IMR-90 (cell line): ENCODE results near the gene CACNA1I. TPM values are rescaled to one million over a fixed set of nuclear protein-coding genes. Genes with fewer than 3 reads are reported as not detected.

Experiments
- ATAC-seq: fragments of 200-7000 bp; cut with Tn5 transposase; 2 replicates; pipeline ENCODE4 v1.9.1; 2020; ENCODE audit warnings: low read depth, mild to moderate bottlenecking, moderate library complexity
- BruUV-seq: library from RNA; stranded (reverse); fragments of 400-500 nt; replicated peaks from 2 replicates; lab custom pipeline; 2021; lab: Mats Ljungman, UMichigan
- CTCF ChIA-PET: fragments of 300-600 bp; formaldehyde crosslinking; extraction: SDS; loops from one replicate; lab custom pipeline; 2021; ENCODE audit warnings: antibody characterized with exemption; lab: Yijun Ruan, JAX
- POLR2A ChIA-PET: fragments of 300-600 bp; sonication (Branson Sonifier 250); formaldehyde crosslinking; loops from one replicate; lab custom pipeline; 2022; ENCODE audit warnings: antibody characterized with exemption; ENCODE audit not compliant: unreplicated experiment; lab: Charles Lee
- DNase-seq: peaks from one replicate; pipeline ENCODE4 v3.0.0; 2013
- H2AFZ ChIP-seq: replicated peaks from 2 replicates; pipeline ENCODE3; 2013; ENCODE audit warnings: low read length, mild to moderate bottlenecking; ENCODE audit not compliant: poor library complexity
- H2AK5ac ChIP-seq: 2 replicates; pipeline ENCODE4 v1.6.1; 2013; ENCODE audit warnings: low read depth, low read length, inconsistent platforms
- H2AK9ac ChIP-seq: replicated peaks from 2 replicates; pipeline ENCODE3; 2013; ENCODE audit warnings: mild to moderate bottlenecking, low read depth, low read length, moderate library complexity; ENCODE audit not compliant: poor library complexity
- H2BK120ac ChIP-seq: 2 replicates; pipeline ENCODE4 v1.6.1; 2013; ENCODE audit warnings: low read depth, low read length, inconsistent platforms
- H2BK15ac ChIP-seq: 3 replicates; pipeline ENCODE4 v1.6.1; 2013; ENCODE audit warnings: low read depth, low read length, inconsistent platforms
- H2BK20ac ChIP-seq: 2 replicates; pipeline ENCODE4 v1.6.1; 2013; ENCODE audit warnings: low read depth, mild to moderate bottlenecking, inconsistent platforms, low read length, moderate library complexity
- H2BK5ac ChIP-seq: 2 replicates; pipeline ENCODE4 v1.6.1; 2013; ENCODE audit warnings: mild to moderate bottlenecking, low read depth, low read length, inconsistent platforms; ENCODE audit not compliant: poor library complexity, severe bottlenecking
- H3K14ac ChIP-seq: replicated peaks from 2 replicates; pipeline ENCODE4 v1.6.1; 2013; ENCODE audit warnings: low read depth, low read length, inconsistent platforms
- H3K18ac ChIP-seq: 2 replicates; pipeline ENCODE4 v1.6.1; 2013; ENCODE audit warnings: low read depth, low read length, control low read depth
- H3K23ac ChIP-seq: 2 replicates; pipeline ENCODE4 v1.6.1; 2013; ENCODE audit warnings: low read depth, low read length, inconsistent platforms
- H3K27ac ChIP-seq: 2 replicates; pipeline ENCODE4 v1.5.1; 2013; ENCODE audit warnings: mild to moderate bottlenecking, control low read depth, low read length; ENCODE audit not compliant: insufficient read depth
- H3K27me3 ChIP-seq: 2 replicates; pipeline ENCODE4 v1.6.1; 2013; ENCODE audit warnings: low read length; ENCODE audit not compliant: control insufficient read depth, insufficient read depth
- H3K36me3 ChIP-seq: 2 replicates; pipeline ENCODE4 v1.6.1; 2013; ENCODE audit warnings: low read length, mixed read lengths; ENCODE audit not compliant: control insufficient read depth, insufficient read depth
- H3K4ac ChIP-seq: 2 replicates; pipeline ENCODE4 v1.6.1; 2013; ENCODE audit warnings: low read depth, low read length, inconsistent platforms
- H3K4me1 ChIP-seq: 2 replicates; pipeline ENCODE4 v1.6.1; 2013; ENCODE audit warnings: low read length, mixed read lengths; ENCODE audit not compliant: control insufficient read depth, insufficient read depth
- H3K4me2 ChIP-seq: 2 replicates; pipeline ENCODE4 v1.6.1; 2013; ENCODE audit warnings: low read depth, mild to moderate bottlenecking, control low read depth, low read length, moderate library complexity
- H3K4me3 ChIP-seq: 2 replicates; pipeline ENCODE4 v1.5.1; 2013; ENCODE audit warnings: low read depth, mild to moderate bottlenecking, control low read depth, low read length, moderate library complexity; ENCODE audit not compliant: insufficient read depth
- H3K56ac ChIP-seq: 2 replicates; pipeline ENCODE4 v1.6.1; 2013; ENCODE audit warnings: low read length, inconsistent platforms; ENCODE audit not compliant: insufficient read depth; ENCODE audit errors: extremely low read depth
- H3K79me1 ChIP-seq, 2 experiments: 2 replicates each; pipeline ENCODE4 v1.6.1; 2013; ENCODE audit warnings: low read length in 2 of 2, inconsistent platforms in 1 of 2, low read depth in 1 of 2
- H3K9ac ChIP-seq: 2 replicates; pipeline ENCODE4 v1.6.1; 2013; ENCODE audit warnings: low read depth, low read length, control low read depth
- H3K9me1 ChIP-seq: 2 replicates; pipeline ENCODE4 v1.6.1; 2013; ENCODE audit warnings: low read length, inconsistent platforms; ENCODE audit not compliant: insufficient read depth
- H3K9me3 ChIP-seq: 2 replicates; pipeline ENCODE4 v1.6.1; 2013; ENCODE audit warnings: low read length; ENCODE audit not compliant: control insufficient read depth, insufficient read depth
- H4K20me1 ChIP-seq: 2 replicates; pipeline ENCODE4 v1.6.1; 2013; ENCODE audit warnings: low read length, inconsistent platforms; ENCODE audit not compliant: insufficient read depth
- H4K5ac ChIP-seq: 2 replicates; pipeline ENCODE4 v1.6.1; 2013; ENCODE audit warnings: mild to moderate bottlenecking, low read depth, low read length, control low read depth
- H4K8ac ChIP-seq, 2 experiments: 2 replicates each; pipeline ENCODE4 v1.6.1; 2013; ENCODE audit warnings: low read depth in 2 of 2, low read length in 2 of 2, control low read depth in 1 of 2, inconsistent platforms in 1 of 2
- H4K91ac ChIP-seq: 2 replicates; pipeline ENCODE4 v1.6.1; 2013; ENCODE audit warnings: low read depth, low read length, inconsistent platforms; ENCODE audit not compliant: insufficient read depth
- BHLHE40 ChIP-seq: fragments of 150-350 bp; IDR thresholded peaks from 2 replicates; pipeline ENCODE4 v1.6.1; 2016; ENCODE audit warnings: mild to moderate bottlenecking, low read depth, low read length
- CHD1 ChIP-seq: IDR thresholded peaks from 2 replicates; pipeline ENCODE4 v1.6.1; 2012; ENCODE audit warnings: low read depth, low read length, improper control_type of control experiment
- CTCF ChIP-seq: conservative IDR thresholded peaks from 2 replicates; pipeline ENCODE4 v1.5.1; 2012; ENCODE audit warnings: mild to moderate bottlenecking, low read depth, low read length, improper control_type of control experiment
- FOS ChIP-seq: fragments of 150-350 bp; IDR thresholded peaks from 2 replicates; pipeline ENCODE4 v1.6.1; 2016; ENCODE audit warnings: low read depth, low read length
- MAFK ChIP-seq: IDR thresholded peaks from 2 replicates; pipeline ENCODE4 v1.6.1; 2012; ENCODE audit warnings: low read depth, low read length, improper control_type of control experiment
- MXI1 ChIP-seq: IDR thresholded peaks from 2 replicates; pipeline ENCODE4 v1.6.1; 2012; ENCODE audit warnings: low read depth, mild to moderate bottlenecking, low read length, moderate library complexity, borderline replicate concordance
- NFE2L2 ChIP-seq: fragments of 150-350 bp; IDR thresholded peaks from 2 replicates; pipeline ENCODE4 v1.6.1; 2016; ENCODE audit warnings: low read depth, mild to moderate bottlenecking, low read length
- POLR2A ChIP-seq: IDR thresholded peaks from 2 replicates; pipeline ENCODE4 v1.6.1; 2012; ENCODE audit warnings: mild to moderate bottlenecking, low read depth, low read length
- RAD21 ChIP-seq: IDR thresholded peaks from 2 replicates; pipeline ENCODE4 v1.6.1; 2012; ENCODE audit warnings: low read length, improper control_type of control experiment
- RCOR1 ChIP-seq: IDR thresholded peaks from 2 replicates; pipeline ENCODE4 v1.6.1; 2012; ENCODE audit warnings: mild to moderate bottlenecking, low read length, improper control_type of control experiment; ENCODE audit not compliant: insufficient replicate concordance
- RFX5 ChIP-seq: IDR thresholded peaks from 2 replicates; pipeline ENCODE4 v1.8.0; 2012; ENCODE audit warnings: low read depth, mild to moderate bottlenecking, low read length, moderate library complexity
- WGBS, 2 experiments: methylation state at CpG; one replicate each; pipeline versions ENCODE4 v1.1.5 to v1.1.7; 2013; ENCODE audit warnings: missing lambda C conversion rate in 2 of 2; ENCODE audit not compliant: insufficient read length in 1 of 2; ENCODE audit errors: extremely low coverage in 2 of 2; 5-methylcytosine and 5-hydroxymethylcytosine counted together
- dilution Hi-C: fragments of 300-500 bp; cut with HindIII; formaldehyde crosslinking; loops from one replicate; pipeline ENCODE4 v1.14.3; 2018; ENCODE audit warnings: low sequenced_read_pairs; ENCODE audit not compliant: unreplicated experiment
- in situ Hi-C: fragments of 300-500 bp; cut with MboI; formaldehyde crosslinking; loops from 3 replicates; pipeline ENCODE4 v1.14.3; 2019; ENCODE audit warnings: low sequenced_read_pairs, inconsistent platforms, mixed read lengths
- intact Hi-C: fragments of 100-400 bp; cut with micrococcal nuclease; formaldehyde crosslinking; loops from 2 replicates; pipeline ENCODE4 v1.10.0; 2022
- polyA plus RNA-seq, 3 experiments: library from polyadenylated mRNA; depleted of rRNA; stranded (reverse); fragments of >200 nt; gene quantifications; 2 replicates each; pipeline ENCODE4 v1.2.3, GENCODE V29; 2012; ENCODE audit warnings: low replicate concordance in 1 of 3
- total RNA-seq: library from RNA; depleted of rRNA; stranded (reverse); fragments of >200 nt; gene quantifications from 2 replicates; pipeline ENCODE4 v1.2.3, GENCODE V29; 2012

CACNA1I gene
- total and polyA plus RNA-seq, 2 of the 4 experiments (the other 2 are of a cell fraction), result under 0.01 to 0.02 TPM

- no peak overlapping the region for H2BK5ac ChIP-seq
- no peak overlapping the region for H3K4me2 ChIP-seq
- no peak overlapping the region for H2AFZ ChIP-seq
- dilution Hi-C loops, result no loop called here
- peaks cover 2% of the 10 kb centered on the region; the same call in 1 of the 2 replicates for H3K4me1 ChIP-seq
- TF ChIP-seq RAD21 (no peak), POLR2A (no peak), CHD1 (no peak), MAFK (no peak), BHLHE40 (no peak), MXI1 (no peak), NFE2L2 (no peak), CTCF (no peak), FOS (no peak), RFX5 (no peak), RCOR1 (no peak)
- H4K8ac ChIP-seq, result no peak overlapping the region
- H2AK9ac ChIP-seq, result no peak overlapping the region
- POLR2A ChIA-PET, result no interaction called here
- no peak overlapping the region for H4K5ac ChIP-seq
- H4K20me1 ChIP-seq, result no peaks in the 10 kb centered on the region
- no peak overlapping the region for H3K14ac ChIP-seq
- peaks cover 2% of the 10 kb centered on the region; the same call in 1 of the 2 replicates for H3K9me3 ChIP-seq
- WGBS, 2 experiments, result 32% methylated on average over 18 of the region's 39 CpGs; no CpG with 5 or more reads in 1 of the 2 experiments
- CTCF ChIA-PET, result no interaction called here
- no peak overlapping the region for H3K18ac ChIP-seq
- H3K36me3 ChIP-seq, result no peaks in the 10 kb centered on the region
- in situ Hi-C loops, result no loop called here
- no peaks in the 10 kb centered on the region for H3K79me1 ChIP-seq
- no peak overlapping the region for H3K27ac ChIP-seq
- no peak overlapping the region for H2BK120ac ChIP-seq
- H3K9ac ChIP-seq, result no peak overlapping the region
- intact Hi-C loops, result no loop called here
- H2AK5ac ChIP-seq, result no peak overlapping the region
- no peak overlapping the region for H2BK20ac ChIP-seq
- no peak overlapping the region for H3K56ac ChIP-seq
- no peak overlapping the region for H4K91ac ChIP-seq
- no peak overlapping the region for H3K23ac ChIP-seq
- no peaks in the 10 kb centered on the region; the same call in 1 of the 2 replicates for H3K9me1 ChIP-seq
- H2BK15ac ChIP-seq, result no peak overlapping the region
- no TSS peak for BruUV-seq
- peaks cover 66% of the 10 kb centered on the region for H3K27me3 ChIP-seq
- no peak overlapping the region for H3K4ac ChIP-seq
- H3K4me3 ChIP-seq, result no peak overlapping the region
- no peak for ATAC-seq
- no peak for DNase-seq
These were observed 115.6 kb downstream of the CACNA1I start for GRCh38 chr22:39686178-39686620.
